Neural cell (in vitro differentiated cells): ENCODE data around the gene C10orf53.

Source experiments
- CTCF ChIP-seq: fragments of 450-650 bp; IDR thresholded peaks from 2 replicates; pipeline ENCODE4 v1.5.1; 2014; ENCODE audit warnings: antibody characterized with exemption, mild to moderate bottlenecking, moderate library complexity; ENCODE audit not compliant: poor library complexity, severe bottlenecking
- EZH2 ChIP-seq: fragments of 200-600, 300-800 bp; shearing (Covaris generic), sonication (generic); IDR thresholded peaks from 2 replicates; pipeline ENCODE4 v1.6.1; 2014; ENCODE audit warnings: antibody characterized with exemption, low read length, borderline replicate concordance, mild to moderate bottlenecking; ENCODE audit not compliant: insufficient read depth, poor library complexity, severe bottlenecking
- POLR2AphosphoS5 ChIP-seq: IDR thresholded peaks from 2 replicates; pipeline ENCODE4 v1.6.1; 2012
- REST ChIP-seq: IDR thresholded peaks from 2 replicates; pipeline ENCODE4 v1.6.1; 2012; ENCODE audit warnings: borderline replicate concordance
- TAF1 ChIP-seq: IDR thresholded peaks from 2 replicates; pipeline ENCODE4 v1.6.1; 2012; ENCODE audit warnings: low read depth

- TF ChIP-seq TAF1 = no peak
- no peak for TF ChIP-seq CTCF
- TF ChIP-seq REST = no peak
- TF ChIP-seq EZH2 = no peak
- no peak for TF ChIP-seq POLR2AphosphoS5
Observed at GRCh38 chr10:49689882-49690510, 10.5 kb downstream of the C10orf53 start.
